SU-DHL-6 (cell line): ENCODE results near the gene SNTB2.

Experiments used
- CTCF ChIP-seq: fragments of 200-600 bp; sonication (generic); IDR thresholded peaks from one replicate; pipeline ENCODE4 v1.5.1; 2017; ENCODE audit warnings: antibody characterized with exemption, mild to moderate bottlenecking, low read length, moderate library complexity; ENCODE audit not compliant: insufficient read depth, poor library complexity, severe bottlenecking
- EZH2phosphoT487 ChIP-seq: fragments of 200-600 bp; sonication (generic), shearing (Covaris generic); conservative IDR thresholded peaks from 2 replicates; pipeline ENCODE4 v1.6.1; 2018; ENCODE audit warnings: mild to moderate bottlenecking, antibody characterized with exemption, low read length, moderate library complexity, mixed read lengths

DNA sequence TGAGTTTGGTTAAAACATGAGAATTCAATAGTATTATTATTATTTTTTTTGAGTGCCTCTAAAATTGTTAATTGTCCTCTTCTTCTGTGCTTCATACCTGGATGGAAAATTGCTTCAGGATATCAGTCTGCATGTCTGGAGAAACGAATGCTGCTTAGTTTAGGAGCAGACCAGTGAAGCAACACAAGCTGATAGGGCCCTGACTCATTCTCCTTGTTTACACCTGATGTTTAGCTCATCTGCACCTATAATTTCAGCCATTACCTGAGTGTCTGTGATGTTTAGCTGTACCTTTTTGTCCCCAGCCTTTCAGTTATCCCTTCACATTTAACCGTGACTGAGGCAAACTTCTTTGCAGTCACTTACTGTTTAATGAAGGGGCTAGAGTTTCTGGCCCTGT lies 14.8 kb downstream of the SNTB2 start:
- TF ChIP-seq CTCF = no peak
- TF ChIP-seq EZH2phosphoT487 = no peak
